ENCODE data around the gene KCNG2.

DNA sequence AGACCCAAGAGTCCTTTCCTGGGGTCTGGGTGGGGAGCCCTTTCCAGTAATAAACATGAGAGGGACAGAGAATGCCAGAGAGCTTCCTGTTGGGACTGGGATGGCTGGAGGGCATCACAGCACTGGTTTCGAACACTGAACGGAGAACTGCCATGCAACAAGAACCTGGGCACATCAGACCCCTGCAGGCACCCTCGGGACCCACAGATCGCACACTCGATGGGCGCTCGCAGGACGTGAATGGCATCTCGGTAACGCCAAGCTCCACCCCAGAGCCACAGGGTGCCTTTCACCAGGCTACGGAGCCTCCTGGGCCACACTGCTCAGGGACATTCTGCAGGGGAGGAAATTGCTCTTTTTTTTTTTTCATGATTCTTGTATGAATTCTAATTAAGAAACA is 128.6 kb downstream of the KCNG2 start:
- TF ChIP-seq POLR2A (IDR thresholded peaks at IDR 0.05): no peak
- TF ChIP-seq, protein P1, sequence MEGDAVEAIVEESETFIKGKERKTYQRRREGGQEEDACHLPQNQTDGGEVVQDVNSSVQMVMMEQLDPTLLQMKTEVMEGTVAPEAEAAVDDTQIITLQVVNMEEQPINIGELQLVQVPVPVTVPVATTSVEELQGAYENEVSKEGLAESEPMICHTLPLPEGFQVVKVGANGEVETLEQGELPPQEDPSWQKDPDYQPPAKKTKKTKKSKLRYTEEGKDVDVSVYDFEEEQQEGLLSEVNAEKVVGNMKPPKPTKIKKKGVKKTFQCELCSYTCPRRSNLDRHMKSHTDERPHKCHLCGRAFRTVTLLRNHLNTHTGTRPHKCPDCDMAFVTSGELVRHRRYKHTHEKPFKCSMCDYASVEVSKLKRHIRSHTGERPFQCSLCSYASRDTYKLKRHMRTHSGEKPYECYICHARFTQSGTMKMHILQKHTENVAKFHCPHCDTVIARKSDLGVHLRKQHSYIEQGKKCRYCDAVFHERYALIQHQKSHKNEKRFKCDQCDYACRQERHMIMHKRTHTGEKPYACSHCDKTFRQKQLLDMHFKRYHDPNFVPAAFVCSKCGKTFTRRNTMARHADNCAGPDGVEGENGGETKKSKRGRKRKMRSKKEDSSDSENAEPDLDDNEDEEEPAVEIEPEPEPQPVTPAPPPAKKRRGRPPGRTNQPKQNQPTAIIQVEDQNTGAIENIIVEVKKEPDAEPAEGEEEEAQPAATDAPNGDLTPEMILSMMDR (IDR thresholded peaks at IDR 0.05): no peak
